Hippocampal formation (tissue), 2 donors: Measurements from ENCODE around the gene KRT37.
"Not testable (repeated sequence)": the region's sequence is repeated elsewhere in the genome, so short reads cannot be mapped to it uniquely, and the experiment has no call there.

Experiments used
- DNase-seq, 2 donors: peaks; one replicate each; lab custom pipeline; 2025; lab: John Stamatoyannopoulos, UW

The KRT37 gene

DNA sequence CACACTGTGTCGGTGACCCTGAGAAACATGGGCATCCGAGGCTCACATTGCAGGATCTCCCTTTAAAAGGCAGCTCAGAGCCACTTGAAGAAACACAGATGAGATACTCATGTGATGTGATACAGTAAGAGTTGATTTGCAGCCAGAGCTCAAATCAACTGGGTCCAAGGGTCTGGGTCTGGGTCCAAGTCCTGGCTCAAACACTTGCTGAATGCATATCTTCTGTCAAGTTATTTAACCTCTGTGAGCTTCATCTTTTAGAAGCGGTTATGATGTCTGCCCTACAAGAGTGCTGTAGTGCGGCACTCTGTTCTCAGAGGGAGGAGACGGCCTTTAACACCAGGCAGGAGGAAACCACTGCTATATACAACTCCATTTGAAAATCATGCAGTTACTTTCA lies 10.0 kb upstream of the KRT37 start:
- no peak for DNase-seq

- DNase-seq: no peak
Observed at GRCh38 chr17:41434005-41434404, 9.6 kb upstream of the KRT37 start.

- DNase-seq: no peak
Observed at GRCh38 chr17:41433586-41433985, 9.2 kb upstream of the KRT37 start.

GRCh38 chr17:41430376-41430775 lies 6.0 kb upstream of the KRT37 start:
- DNase-seq: not testable (repeated sequence)

- DNase-seq: no peak
Observed at GRCh38 chr17:41429667-41430066, 5.3 kb upstream of the KRT37 start.

- no peak for DNase-seq
Observed at GRCh38 chr17:41428591-41429291, 4.4 kb upstream of the KRT37 start.

- not testable (repeated sequence) for DNase-seq
Observed at GRCh38 chr17:41422586-41422985, 1.8 kb downstream of the KRT37 start.

DNA sequence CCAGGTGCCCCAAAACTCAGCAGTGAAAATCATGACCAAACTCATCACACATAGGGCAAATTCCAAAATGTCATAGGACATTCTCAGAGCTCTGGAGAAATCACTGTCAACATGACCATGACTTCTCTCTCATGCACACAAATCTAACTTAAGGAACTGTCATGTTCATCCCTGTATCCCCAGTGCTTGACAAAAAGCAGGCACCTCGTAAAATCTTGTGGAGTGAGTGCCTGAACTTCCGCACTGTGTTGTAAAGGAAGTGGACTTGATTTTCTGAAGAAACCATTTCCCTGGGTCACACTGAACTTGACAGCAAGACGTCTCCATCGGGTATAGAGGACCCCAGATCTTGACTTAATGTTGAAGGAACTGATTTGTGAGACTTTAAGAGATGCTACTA lies 2.8 kb downstream of the KRT37 start:
- DNase-seq: no peak

DNA sequence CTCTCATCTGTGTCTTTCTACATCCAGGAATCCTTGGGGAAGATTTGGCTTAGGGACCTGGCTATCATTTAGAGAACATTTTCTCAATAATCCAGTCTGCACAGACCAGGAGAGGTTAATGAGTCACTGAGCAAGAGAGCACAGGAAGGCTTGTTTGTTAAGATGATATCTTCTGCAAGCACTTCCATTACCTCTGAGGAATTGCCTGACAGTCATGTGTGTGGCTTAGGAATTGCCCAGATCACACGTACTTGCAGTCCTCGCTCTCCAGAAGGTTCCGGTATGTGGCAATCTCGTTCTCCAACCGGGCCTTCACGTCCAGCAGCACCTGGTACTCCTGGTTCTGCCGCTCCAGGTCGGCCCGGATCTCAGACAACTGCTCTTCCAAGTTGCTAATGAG lies 3.3 kb downstream of the KRT37 start:
- DNase-seq: no peak

- DNase-seq: no peak
Observed at GRCh38 chr17:41420134-41420533, 4.3 kb downstream of the KRT37 start.

GRCh38 chr17:41419716-41420115 lies 4.7 kb downstream of the KRT37 start:
- no peak for DNase-seq

- no peak for DNase-seq
Observed at GRCh38 chr17:41418116-41418860, 6.1 kb downstream of the KRT37 start.

DNA sequence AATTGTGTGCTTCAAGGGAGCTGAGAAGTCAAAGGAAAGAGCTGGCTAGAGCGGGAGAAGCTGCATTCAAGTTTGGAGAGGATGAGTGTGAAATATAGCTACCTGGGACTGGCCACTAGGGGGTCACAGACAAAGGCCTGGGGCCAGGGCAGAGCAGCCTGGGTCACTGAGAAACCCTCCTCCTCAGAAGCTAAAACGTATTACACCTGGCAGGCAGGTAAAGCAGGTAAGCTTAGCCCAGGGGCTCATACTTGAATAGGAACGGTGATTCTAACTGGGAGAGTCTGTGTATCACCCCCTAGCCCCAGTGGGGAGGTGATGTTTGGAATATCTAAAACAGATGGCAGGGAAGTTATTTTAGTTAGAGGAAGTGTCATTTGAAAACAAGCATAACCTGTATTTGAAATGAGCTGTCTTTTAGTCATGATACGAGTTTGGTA lies 6.8 kb downstream of the KRT37 start:
- DNase-seq: no peak

- no peak for DNase-seq
Observed at GRCh38 chr17:41417127-41417526, 7.3 kb downstream of the KRT37 start.

DNA sequence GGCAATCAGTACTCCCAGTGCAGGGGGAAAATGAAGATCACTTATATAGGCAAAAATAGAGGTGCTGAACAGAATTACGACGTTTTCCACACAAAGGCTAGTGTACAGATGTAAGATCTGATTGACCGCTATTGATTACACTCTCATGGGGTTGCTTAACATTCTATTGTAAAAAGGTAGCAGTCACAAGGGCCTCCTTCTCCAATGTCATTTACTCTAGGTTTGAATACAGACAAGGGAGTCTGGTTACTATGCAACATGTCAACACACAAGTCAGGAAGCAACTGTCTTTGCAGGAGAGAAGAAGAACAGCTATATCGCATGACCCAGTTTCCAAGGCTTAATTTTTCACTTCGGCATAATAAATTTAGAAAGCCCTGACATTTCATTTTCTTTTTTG lies 7.9 kb downstream of the KRT37 start:
- DNase-seq: no peak

GRCh38 chr17:41415833-41416335 lies 8.5 kb downstream of the KRT37 start:
- no peak for DNase-seq

- DNase-seq: no peak
Observed at GRCh38 chr17:41415411-41415810, 9.0 kb downstream of the KRT37 start.

DNA sequence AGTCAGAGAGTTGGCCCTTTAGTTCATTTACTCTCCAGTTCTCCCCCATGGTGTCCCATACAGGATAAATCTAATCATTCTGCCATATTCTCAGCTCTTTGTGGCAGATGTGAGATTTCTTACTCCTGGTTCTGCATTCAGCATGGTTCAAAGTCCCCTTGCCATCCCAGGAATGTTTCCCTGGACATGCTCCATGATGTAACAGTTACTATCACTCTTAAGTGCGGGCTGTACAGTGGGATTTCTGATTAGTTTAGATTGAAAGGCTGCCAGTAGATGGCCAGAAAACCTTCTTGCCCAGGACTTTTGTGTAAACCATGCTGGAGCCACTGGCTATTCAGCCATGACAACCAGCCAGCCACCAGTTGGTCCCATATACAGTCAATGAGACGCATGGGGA lies 10.4 kb downstream of the KRT37 start:
- DNase-seq: no peak

GRCh38 chr17:41413353-41413957 lies 10.9 kb downstream of the KRT37 start:
- peak in 1 of 2 donors; percentile 1 for DNase-seq

DNA sequence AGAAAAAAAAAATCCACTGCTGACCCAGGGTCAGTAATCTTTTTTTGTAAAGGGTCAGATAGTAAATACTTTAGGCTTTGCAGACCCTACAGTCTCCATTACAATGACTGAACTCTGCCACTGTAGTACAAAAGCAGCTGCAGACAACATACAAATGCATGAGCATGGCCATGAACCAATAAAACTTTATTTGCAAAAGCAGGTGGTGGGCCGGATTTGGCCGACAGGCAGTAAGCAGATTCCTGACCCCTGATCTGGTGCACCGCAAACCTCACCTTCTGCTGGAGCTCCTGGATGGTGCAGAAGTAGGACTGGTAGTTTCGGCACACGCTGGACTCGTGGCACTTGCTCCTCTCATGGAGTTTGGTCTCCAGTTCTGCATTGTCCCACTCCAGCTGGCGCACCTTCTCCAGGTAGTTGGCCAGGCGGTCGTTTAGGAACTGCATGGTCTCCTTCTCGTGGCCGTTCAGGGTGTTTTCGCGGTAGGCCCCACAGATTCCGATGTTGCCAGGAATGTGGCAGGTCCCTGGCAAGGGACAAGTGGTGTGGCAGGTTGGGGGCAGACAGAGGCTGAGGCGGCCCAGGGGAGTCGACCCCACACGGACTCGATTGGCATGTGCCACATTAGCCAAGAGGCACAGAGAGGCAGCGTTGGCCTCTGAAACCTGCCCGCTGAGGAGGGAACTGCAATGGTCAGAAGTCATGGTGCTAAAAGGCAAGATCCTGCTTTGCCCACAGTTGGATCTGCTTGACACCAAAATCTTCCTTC lies 13.1 kb downstream of the KRT37 start:
- no peak for DNase-seq

- DNase-seq: no peak
Observed at GRCh38 chr17:41407226-41407625, 17.2 kb downstream of the KRT37 start.

DNA sequence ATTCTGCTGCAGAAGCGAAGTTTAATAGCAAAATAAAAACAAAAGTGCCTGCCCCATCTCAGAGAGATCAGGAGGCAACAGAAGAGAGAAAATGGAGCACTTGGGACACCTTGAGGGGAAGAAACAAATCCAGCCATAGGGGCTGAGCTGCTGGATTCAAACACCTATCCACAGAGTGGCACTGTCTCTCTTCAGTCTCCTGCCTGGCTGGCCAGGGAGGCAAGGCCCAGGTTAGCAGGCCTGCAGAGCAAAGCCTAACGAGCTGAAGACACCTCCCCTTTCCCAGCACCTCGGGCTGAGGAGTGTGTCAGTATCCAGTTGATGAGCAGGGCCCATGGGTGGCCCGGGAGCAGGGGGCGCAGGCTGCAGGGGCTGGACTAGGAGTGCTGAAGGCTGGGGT lies 18.2 kb downstream of the KRT37 start:
- no peak for DNase-seq
